ENCODE results near the gene PRKAA2.
A peak's percentile ranks its signal among the peaks of the same experiment; 100 is the strongest.
"Not testable (repeated sequence)": the region's sequence is repeated elsewhere in the genome, so short reads cannot be mapped to it uniquely, and the experiment has no call there.

PRKAA2 gene

DNA sequence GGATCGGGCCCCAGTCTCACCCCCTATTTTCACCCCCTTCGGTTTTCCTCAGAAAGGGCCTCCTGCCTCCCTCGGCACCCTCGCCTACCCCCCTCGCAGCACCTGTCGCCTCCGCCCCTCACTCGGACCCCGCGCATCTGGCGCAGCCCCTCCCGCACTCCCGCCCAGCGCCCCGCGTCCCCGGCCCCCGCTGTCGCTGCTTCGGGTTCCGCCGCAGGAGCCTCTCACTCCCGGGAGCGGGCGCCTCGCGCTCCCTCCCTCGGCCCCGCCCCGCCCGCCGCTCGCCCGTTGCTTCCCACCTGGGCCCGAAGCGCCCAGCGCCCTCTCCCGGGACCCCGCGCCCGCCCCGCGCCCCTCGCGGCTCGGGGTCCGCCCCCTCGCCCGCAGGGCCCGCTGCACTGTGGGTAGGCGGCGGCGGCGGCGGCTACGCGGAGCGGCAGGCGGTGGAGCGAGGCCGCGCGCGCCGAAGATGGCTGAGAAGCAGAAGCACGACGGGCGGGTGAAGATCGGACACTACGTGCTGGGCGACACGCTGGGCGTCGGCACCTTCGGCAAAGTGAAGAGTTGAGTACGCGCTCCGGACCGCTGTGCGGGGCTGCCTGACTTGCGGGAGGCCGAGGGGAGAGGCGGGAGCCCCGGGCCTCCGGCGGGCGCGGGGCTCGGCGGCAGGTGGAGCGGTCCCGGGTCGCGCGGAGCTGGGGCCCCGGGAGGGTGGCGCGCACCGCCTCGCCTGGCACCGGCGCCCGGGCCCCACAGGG lies at the start of gene PRKAA2:
PRKAA2 (plus strand) TSS at position 396 of the 758 bp plus-strand sequence; CDS start at position 470, 74 bp downstream.
- DNase-seq (ENCODE audit: low spot score) = peak; percentile 20

DNA sequence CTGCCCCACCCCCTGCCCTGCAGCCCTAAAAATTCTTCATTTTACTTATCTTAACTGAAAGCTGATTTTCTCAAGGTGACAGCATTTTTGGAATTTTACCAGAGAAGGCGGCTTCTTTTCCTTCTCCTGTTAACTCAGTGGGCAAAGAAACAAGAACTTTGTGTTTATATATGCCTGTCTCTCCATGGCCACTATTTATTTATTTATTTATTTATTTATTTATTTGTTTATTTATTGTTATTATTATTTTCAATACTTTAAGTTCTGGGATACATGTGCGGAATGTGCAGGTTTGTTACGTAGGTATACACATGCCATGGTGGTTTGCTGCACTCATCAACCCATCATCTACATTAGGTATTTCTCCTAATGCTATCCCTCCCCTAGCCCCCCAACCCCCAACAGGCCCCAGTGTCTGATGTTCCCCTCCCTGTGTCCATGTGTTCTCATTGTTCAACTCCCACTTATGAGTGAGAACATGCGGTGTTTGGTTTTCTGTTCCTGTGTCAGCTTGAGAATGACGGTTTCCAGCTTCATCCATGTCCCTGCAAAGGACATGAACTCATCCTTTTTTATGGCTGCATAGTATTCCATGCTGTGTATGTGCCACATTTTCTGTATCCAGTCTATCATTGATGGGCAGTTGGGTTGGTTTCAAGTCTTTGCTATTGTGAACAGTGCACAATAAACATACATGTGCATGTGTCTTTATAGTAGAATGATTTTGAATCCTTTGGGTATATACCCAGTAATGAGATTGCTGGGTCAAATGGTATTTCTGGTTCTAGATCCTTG lies 49.5 kb upstream of the PRKAA2 start:
- not testable (repeated sequence) for DNase-seq (ENCODE audit: low spot score)

DNA sequence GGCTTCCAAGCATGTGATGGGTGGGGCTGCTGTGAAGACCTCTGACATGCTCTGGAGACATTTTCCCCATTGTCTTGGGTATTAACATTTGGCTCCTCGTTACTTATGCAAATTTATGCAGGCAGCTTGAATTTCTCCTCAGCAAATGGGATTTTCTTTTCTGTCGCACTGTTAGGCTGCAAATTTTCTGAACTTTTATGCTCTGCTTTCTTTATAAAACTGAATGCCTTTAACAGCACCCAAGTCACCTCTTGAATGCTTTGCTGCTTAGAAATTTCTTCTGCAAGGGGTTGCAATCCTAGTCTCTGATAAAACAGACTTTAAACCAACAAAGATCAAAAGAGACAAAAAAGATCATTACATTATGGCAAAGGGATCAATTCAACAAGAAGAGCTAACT lies 35.0 kb upstream of the PRKAA2 start:
- DNase-seq (ENCODE audit: low spot score) = not testable (repeated sequence)

DNA sequence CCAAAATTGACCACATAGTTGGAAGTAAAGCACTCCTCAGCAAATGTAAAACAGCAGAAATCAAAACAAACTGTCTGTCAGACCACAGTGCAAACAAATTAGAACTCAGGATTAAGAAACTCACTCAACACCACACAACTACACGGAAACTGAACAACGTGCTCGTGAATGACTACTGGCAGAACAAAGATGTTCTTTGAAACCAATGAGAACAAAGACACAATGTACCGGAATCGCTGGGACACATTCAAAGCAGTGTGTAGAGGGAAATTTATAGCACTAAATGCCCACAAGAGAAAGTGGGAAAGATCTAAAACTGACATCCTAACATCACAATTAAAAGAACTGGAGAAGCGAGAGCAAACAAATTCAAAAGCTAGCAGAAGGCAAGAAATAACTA lies 34.3 kb upstream of the PRKAA2 start:
- DNase-seq (ENCODE audit: low spot score) = not testable (repeated sequence)

DNA sequence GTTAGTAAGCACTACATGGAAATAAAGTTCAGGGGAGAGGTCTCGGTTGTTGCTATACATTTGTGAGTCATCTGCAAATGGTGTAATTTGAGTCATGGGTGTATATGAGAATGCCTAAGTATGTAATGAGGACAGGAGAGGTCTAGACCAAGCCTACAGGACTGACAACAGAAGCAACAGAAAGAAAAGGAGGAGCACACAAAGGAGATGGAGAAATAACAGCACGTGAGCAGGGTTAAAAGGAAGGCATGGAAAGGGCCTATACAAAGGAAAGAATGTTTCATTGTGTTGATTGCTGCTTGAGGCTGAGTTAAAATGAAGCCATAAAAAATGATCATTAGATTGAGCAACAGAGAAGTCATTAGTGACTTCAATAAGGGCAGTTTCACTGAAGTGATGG lies 28.0 kb upstream of the PRKAA2 start:
- DNase-seq (ENCODE audit: low spot score) = no peak

DNA sequence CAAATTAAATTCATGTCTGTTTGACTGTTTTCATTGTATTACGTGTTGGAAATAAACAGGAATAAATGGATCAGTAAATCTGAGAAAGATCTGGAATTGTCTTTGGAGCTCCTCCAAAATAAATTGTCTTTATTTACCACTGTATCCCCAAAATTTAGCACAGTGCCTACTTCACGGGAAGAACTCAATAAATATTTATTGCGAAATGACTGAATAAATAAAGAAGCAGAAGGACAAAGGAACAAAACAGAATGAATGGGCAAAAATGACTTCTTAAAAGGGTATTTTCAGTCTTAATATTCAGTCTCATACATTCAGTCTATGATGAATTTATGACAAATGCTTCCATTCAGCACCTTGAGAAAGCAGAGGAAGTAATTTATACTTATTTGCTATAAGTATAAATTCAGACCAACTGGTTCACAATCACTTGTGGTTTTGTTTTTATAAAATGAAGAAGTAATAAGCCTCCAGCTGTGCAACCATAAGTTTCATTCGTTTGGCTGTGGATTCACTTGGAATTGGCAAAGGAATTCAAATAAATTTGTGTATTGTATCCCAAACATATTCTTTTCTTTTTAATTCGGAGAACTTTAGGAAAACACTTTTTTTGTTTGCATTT lies 19.2 kb upstream of the PRKAA2 start:
- no peak for DNase-seq (ENCODE audit: low spot score)

DNA sequence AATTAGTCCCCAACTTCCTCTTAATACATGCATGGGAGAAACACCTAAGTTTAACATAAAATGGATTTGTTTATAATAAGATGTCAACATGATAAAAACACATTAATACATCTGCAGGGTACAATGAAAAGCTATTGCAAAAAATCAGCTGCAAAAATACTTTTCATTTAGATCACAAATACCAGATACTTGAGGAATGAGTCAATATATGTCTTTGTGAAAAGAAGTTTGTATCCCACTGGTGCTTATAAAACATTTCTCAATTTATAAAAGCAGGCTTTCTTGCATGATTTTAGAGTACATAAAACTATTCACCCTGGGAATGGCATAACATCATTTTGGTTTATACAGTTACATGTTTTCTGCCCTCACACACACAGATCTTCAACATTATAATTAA lies 18.6 kb upstream of the PRKAA2 start:
- no peak for DNase-seq (ENCODE audit: low spot score)

DNA sequence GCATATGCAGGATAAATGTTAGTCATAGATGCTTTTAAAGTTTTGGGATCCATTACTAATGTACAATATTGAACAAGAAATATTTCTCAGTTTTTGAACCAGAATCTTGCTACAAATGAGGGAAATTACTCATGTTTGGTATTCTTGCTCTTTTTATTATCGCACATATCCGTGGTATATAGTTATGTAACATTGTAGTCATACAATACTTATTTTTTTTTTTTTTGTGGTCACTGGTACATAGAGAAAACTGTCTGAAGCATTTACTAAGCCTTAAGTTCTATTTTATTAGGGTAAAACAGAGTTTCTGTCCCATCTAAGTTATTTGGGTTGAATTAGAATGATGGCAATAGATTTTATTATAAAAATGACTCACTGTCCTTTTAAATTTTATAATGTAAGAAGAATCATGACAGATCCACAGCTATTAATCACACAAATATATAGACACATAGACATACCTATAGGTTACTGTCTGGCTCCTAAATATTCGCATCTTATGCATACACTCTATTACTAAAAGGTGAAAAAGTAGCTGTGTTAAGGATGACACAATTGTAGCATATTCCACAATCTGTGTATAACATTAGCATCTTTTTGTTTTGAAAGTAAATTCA lies 18.0 kb upstream of the PRKAA2 start:
- no peak for DNase-seq (ENCODE audit: low spot score)

DNA sequence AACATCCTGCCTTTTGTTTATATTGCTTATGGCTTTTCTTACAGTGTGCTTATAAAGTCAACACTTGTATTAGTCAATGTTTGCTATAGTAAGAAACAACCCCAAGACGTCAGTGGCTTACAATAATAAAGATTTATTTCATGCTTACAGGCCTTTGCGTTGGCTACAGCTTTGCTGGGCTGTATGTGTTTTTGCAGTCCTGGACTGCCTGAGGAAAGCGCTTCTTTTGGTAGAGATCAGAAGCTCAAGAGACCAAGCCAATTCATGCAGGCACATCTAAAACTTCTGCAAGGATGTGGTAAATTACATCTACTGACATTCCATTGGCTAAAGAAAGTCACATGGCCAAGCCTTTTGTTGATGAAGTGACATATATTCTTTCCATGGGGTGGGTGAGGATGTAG lies 17.5 kb upstream of the PRKAA2 start:
- DNase-seq (ENCODE audit: low spot score) = no peak

DNA sequence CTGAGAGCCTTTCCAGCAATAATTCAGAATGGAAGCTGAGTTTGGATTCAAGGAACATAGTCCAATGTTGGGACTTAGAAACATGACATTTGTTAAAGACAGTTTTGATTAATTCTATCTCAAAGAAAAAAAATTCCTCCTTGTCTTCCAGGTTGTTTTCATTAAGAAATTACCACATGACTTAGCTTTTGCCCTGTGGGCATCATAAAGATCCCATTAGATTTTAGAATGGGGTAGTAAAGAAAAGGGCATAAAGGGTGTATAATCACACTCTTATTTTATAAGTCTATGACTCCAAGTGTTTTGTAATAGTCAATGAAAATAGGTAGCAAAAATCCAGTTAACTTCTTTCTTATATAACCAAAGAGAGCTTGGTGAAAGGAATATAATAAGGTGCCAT lies 14.3 kb upstream of the PRKAA2 start:
- no peak for DNase-seq (ENCODE audit: low spot score)

DNA sequence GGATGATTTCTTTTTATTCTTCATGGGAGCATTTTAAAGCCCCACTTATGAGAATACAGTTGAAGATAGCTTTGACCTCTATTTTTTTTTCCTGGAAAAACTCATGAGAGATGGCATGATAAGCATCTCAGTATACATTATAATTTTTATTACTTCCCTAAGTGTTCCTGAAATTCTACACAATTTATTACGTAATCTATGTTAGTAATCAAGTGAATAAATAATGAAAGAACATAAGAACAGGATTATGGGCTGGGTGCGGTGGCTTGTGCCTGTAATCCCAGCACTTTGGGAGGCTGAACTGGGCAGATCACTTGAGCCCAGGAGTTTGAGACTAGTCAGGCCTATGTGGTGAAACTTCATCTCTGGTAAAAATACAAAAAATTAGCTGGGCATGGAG lies 13.2 kb upstream of the PRKAA2 start:
- no peak for DNase-seq (ENCODE audit: low spot score)

DNA sequence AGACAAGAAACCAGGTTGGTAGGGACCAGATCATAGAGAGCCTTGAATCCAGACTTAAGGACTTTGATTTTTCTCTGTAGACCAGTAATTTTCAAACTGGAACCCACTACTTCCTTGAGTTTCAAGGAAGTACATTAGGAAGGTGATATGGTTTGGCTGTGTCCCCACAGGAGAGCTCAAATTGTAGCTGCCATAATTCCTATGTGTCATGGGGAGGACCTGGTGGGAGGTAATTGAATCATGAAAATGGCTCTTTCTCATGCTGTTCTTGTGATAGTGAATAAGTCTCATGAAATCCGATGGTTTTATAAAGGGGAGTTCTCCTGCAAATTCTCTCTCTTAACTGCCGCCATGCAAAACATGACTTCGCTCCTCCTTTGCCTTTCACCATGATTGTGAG lies 10.1 kb upstream of the PRKAA2 start:
- DNase-seq (ENCODE audit: low spot score) = no peak

DNA sequence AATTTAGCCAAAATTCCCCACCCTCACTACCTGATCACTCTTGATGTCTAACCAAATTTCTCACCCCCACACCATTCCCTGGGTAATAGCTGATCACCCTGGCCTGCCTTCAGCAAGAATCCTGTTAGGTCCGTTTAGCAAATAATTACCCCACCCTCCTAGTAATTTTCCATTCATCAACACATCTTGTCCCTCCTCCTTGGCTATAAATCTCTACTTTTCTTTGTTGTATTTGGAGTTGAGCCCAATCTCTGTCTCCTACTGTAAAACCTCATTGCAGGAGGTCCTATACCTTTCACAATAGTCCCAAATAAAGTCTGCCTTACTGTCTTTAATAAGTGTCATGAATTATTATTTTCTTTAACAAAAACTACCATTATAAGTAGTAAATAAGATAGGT lies 6.9 kb upstream of the PRKAA2 start:
- no peak for DNase-seq (ENCODE audit: low spot score)

DNA sequence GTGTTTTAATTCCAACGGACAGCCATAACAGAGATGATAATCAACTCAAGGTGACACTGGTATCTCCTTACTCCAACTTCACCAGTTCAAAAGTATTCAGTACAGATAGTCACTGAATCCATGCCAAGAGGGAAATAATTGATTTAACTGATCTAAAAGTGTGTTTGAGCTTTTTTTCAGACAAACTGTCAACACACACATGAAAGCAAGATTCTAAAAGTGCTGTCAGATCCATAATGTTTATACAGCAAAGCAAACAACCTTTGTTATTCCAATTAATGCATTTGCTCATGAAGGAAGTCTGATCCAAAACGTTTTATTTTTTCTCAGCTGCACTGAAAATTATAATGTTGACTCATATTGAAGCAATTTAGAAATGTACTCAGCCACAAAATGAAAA lies 5.9 kb upstream of the PRKAA2 start:
- no peak for DNase-seq (ENCODE audit: low spot score)

DNA sequence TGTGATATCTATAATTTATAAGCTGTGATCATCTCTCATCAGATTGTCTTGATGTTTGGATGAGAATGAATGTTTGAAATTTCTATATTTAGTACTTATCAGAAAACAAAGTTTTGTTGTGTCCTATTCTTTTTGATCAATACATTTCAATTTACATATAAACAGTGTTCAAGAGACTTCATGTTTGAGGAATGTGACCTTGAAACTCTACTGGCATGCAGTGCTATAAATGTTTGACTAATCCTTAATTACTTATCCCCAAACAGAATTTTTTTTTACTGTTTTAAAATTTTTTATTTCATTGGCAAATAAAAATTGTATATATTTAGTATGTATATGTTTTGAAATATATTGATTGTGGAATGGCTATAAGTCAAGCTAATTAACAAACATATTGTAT lies 1.5 kb upstream of the PRKAA2 start:
- no peak for DNase-seq (ENCODE audit: low spot score)

DNA sequence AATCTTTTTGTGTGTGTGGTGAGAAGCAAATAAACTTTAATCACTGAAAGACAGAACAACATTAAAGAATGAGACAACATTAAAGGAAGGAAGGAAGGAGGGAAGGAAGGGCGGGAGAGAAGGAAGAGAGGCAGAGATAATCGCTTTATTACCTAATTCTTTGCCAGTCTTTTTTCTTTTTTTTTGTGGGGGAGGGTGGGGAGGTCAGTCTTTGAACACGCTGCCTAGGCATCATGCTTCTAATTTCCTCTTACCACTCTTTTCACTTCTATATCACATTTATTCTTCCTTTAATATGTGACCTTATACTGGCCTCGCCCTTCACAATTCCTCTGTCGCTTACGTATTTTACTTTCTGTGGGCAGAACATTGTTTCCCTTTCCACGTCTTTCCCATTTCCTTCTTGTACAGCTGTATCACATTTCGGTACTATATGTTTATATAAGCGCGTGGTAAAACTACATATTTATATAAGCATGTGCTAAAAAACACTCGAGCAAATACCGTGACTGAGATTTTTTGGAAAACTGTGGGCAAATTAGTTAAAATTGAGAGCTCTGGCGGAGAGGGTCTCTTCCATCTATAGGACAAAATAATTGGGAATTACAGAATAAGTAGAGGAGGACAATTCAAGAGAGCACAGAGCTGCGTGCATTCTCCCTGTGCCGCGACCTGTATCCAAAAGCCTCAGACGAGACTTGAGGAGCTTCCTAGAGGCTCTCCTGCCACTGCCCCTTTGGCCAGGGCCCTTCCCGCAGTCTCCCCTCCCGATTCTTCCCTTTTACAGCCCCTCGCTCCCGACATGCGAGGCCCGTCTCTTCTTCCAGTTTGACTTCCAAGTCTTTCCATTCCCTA lies 823 bp upstream of the PRKAA2 start:
- peak; percentile 7 for DNase-seq (ENCODE audit: low spot score)

DNA sequence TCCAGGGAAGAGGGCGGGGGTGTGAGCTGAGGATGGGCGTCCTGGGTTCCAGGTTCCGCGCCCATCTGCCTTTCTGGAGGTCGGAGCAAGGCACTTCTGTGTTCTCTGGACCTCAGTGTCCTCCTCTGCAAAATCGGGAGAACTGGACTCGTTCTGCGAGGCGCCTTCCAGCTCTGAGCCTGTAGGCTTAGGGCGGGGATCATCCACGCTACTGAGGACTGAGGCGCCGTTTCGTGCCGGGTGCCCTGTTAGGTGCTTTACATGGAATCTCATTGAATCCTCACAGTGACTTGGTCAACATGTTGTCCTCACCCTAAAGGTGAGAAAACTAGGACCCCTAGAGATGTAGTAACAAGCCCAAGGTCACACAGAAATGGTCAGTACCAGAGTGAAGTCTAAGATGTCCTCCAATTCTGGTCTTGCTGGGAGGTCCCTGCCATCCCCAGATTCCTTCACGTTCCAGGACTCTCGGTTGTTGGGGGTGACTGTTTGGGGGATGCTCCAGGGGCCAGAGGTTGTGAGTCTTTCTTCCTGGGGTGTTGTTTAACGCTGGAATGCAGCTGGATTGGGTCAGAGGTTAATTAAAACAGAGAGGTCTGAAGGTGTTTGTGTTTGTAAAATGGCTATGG lies 677 bp downstream of the PRKAA2 start:
- DNase-seq (ENCODE audit: low spot score) = peak; percentile 16

DNA sequence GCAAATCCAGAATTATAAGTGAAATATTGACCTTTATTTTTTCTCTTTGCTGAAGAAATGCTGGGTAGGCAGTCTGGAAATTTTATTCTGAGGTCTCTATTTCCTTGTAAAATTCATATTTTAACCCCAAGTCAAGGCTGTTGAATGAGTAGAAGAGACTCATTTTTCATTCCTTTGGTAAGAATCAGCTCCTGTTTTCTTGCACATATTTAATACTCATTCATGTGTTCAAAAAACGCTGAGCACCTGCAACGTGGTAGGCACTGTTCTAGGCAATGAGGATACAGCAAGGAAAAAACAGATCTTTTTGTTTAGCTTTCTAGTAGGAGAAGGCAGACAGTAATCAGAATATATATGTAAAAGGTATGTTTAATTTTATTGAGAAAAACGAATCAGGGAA lies 1.5 kb downstream of the PRKAA2 start:
- DNase-seq (ENCODE audit: low spot score) = no peak

DNA sequence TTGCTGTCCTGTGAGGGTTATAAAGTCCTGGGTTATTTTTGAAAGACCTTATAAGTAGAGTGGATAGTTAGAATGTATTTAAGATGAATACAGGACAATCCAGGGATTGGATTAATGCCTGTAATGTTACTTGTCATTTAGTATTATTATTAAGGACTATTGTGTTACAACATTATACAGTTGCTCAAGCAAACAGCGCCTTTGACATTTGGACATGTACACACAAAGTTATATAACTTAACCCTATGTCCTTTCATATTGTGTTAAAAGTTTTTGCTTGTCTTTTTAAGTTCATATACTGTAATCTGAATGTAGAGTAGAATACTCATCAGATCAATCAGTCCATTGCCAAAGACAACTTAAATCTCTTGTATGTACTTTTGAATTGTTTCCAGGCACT lies 2.0 kb downstream of the PRKAA2 start:
- no peak for DNase-seq (ENCODE audit: low spot score)

DNA sequence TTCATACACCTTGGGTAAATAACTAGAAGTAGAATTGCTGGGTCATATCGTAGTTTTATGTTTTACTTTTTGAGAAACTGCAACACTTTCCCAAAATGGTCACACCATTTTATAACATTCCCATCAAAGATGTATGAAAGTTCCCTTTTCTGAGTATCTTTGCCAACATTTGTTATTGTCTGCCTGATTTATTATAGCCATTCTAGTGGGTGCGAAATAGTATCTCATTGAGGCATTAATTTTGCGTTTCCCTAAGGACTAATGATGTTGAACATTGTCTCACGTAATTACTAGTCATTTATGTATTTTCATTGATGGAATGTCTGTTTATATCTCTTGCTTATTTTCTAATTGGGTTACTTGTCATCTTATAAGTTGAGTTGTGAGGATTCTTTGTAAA lies 3.4 kb downstream of the PRKAA2 start:
- DNase-seq (ENCODE audit: low spot score) = no peak

Data from putamen (tissue), 1 donor.